Measurements from ENCODE around the gene UBL3.

UBL3 gene

GRCh38 chr13:29761160-29761559, 89.3 kb downstream of the UBL3 start:
- no peak overlapping the region for H3K4me3 Mint-ChIP-seq
- no peak overlapping the region for H3K27ac Mint-ChIP-seq
- H3K9me3 Mint-ChIP-seq, result peaks cover 6% of the 10 kb centered on the region
- no peaks in the 10 kb centered on the region for H3K36me3 Mint-ChIP-seq
- H3K4me1 Mint-ChIP-seq, result peaks cover 30% of the 10 kb centered on the region
- no peaks in the 10 kb centered on the region for H3K27me3 Mint-ChIP-seq

GRCh38 chr13:29760544-29760943, 89.9 kb downstream of the UBL3 start:
- peaks cover 30% of the 10 kb centered on the region for H3K4me1 Mint-ChIP-seq
- no peaks in the 10 kb centered on the region for H3K36me3 Mint-ChIP-seq
- no peaks in the 10 kb centered on the region for H3K27me3 Mint-ChIP-seq
- H3K9me3 Mint-ChIP-seq, result peaks cover 6% of the 10 kb centered on the region
- H3K4me3 Mint-ChIP-seq, result no peak overlapping the region
- no peak overlapping the region for H3K27ac Mint-ChIP-seq

GRCh38 chr13:29758531-29759114, 91.8 kb downstream of the UBL3 start:
- peak overlapping the region; percentile 44 for H3K27ac Mint-ChIP-seq
- H3K27me3 Mint-ChIP-seq, result no peaks in the 10 kb centered on the region
- H3K4me3 Mint-ChIP-seq, result peak overlapping the region; percentile 1
- H3K9me3 Mint-ChIP-seq, result peaks cover 6% of the 10 kb centered on the region
- peaks cover 19% of the 10 kb centered on the region for H3K4me1 Mint-ChIP-seq
- no peaks in the 10 kb centered on the region for H3K36me3 Mint-ChIP-seq

GRCh38 chr13:29756506-29756905, 93.9 kb downstream of the UBL3 start:
- no peak overlapping the region for H3K27ac Mint-ChIP-seq

GRCh38 chr13:29754473-29754806, 96.0 kb downstream of the UBL3 start:
- no peak overlapping the region for H3K4me3 Mint-ChIP-seq
- H3K4me1 Mint-ChIP-seq, result peaks cover 11% of the 10 kb centered on the region
- peaks cover 4% of the 10 kb centered on the region for H3K27me3 Mint-ChIP-seq
- H3K9me3 Mint-ChIP-seq, result peaks cover under 1% of the 10 kb centered on the region
- H3K36me3 Mint-ChIP-seq, result no peaks in the 10 kb centered on the region
- H3K27ac Mint-ChIP-seq, result no peak overlapping the region

More at GRCh38 chr13:29756506-29756905, 93.9 kb downstream of the UBL3 start:
- H3K9me3 Mint-ChIP-seq, result peaks cover 6% of the 10 kb centered on the region
- peaks cover 11% of the 10 kb centered on the region for H3K4me1 Mint-ChIP-seq
- H3K36me3 Mint-ChIP-seq, result no peaks in the 10 kb centered on the region
- no peak overlapping the region for H3K4me3 Mint-ChIP-seq
- H3K27me3 Mint-ChIP-seq, result peaks cover 2% of the 10 kb centered on the region

- H3K27me3 Mint-ChIP-seq, result peaks cover 4% of the 10 kb centered on the region
- H3K4me1 Mint-ChIP-seq, result peaks cover 5% of the 10 kb centered on the region
- H3K27ac Mint-ChIP-seq, result no peak overlapping the region
- no peaks in the 10 kb centered on the region for H3K9me3 Mint-ChIP-seq
- H3K36me3 Mint-ChIP-seq, result no peaks in the 10 kb centered on the region
- H3K4me3 Mint-ChIP-seq, result no peak overlapping the region
Measured at GRCh38 chr13:29753618-29754472, 96.6 kb downstream of the UBL3 start.

GRCh38 chr13:29752175-29752574, 98.2 kb downstream of the UBL3 start:
- Mint-ChIP-seq H3K4me1 (no peaks in the 10 kb centered on the region), H3K9me3 (no peaks in the 10 kb centered on the region), H3K27ac (no peak overlapping the region), H3K4me3 (no peak overlapping the region), H3K36me3 (no peaks in the 10 kb centered on the region), H3K27me3 (peaks cover 4% of the 10 kb centered on the region)

- no peaks in the 10 kb centered on the region for H3K4me1 Mint-ChIP-seq
- no peaks in the 10 kb centered on the region for H3K36me3 Mint-ChIP-seq
- no peak overlapping the region for H3K4me3 Mint-ChIP-seq
- peaks cover 4% of the 10 kb centered on the region for H3K27me3 Mint-ChIP-seq
- no peaks in the 10 kb centered on the region for H3K9me3 Mint-ChIP-seq
- no peak overlapping the region for H3K27ac Mint-ChIP-seq
Measured at GRCh38 chr13:29750183-29750530, 100.3 kb downstream of the UBL3 start.

GRCh38 chr13:29749401-29750182, 100.8 kb downstream of the UBL3 start:
- Mint-ChIP-seq H3K9me3 (no peaks in the 10 kb centered on the region), H3K4me3 (no peak overlapping the region), H3K27me3 (peaks cover 6% of the 10 kb centered on the region), H3K36me3 (no peaks in the 10 kb centered on the region), H3K27ac (no peak overlapping the region), H3K4me1 (no peaks in the 10 kb centered on the region)

- Mint-ChIP-seq H3K4me3 (no peak overlapping the region), H3K27me3 (peaks cover 8% of the 10 kb centered on the region), H3K27ac (no peak overlapping the region), H3K9me3 (no peaks in the 10 kb centered on the region), H3K4me1 (no peaks in the 10 kb centered on the region), H3K36me3 (no peaks in the 10 kb centered on the region)
Measured at GRCh38 chr13:29748097-29748496, 102.3 kb downstream of the UBL3 start.

GRCh38 chr13:29746148-29746677, 104.2 kb downstream of the UBL3 start:
- Mint-ChIP-seq H3K4me3 (no peak overlapping the region), H3K27ac (no peak overlapping the region), H3K36me3 (no peaks in the 10 kb centered on the region), H3K9me3 (no peaks in the 10 kb centered on the region), H3K27me3 (peaks cover 7% of the 10 kb centered on the region), H3K4me1 (no peaks in the 10 kb centered on the region)

GRCh38 chr13:29745704-29746103, 104.7 kb downstream of the UBL3 start:
- Mint-ChIP-seq H3K4me3 (no peak overlapping the region), H3K9me3 (no peaks in the 10 kb centered on the region), H3K36me3 (no peaks in the 10 kb centered on the region), H3K27me3 (peaks cover 7% of the 10 kb centered on the region), H3K4me1 (no peaks in the 10 kb centered on the region), H3K27ac (no peak overlapping the region)

- peaks cover 5% of the 10 kb centered on the region for H3K27me3 Mint-ChIP-seq
- no peaks in the 10 kb centered on the region for H3K9me3 Mint-ChIP-seq
- H3K36me3 Mint-ChIP-seq, result no peaks in the 10 kb centered on the region
- no peak overlapping the region for H3K27ac Mint-ChIP-seq
- no peaks in the 10 kb centered on the region for H3K4me1 Mint-ChIP-seq
- no peak overlapping the region for H3K4me3 Mint-ChIP-seq
Measured at GRCh38 chr13:29743201-29743786, 107.1 kb downstream of the UBL3 start.

- Mint-ChIP-seq H3K4me1 (no peaks in the 10 kb centered on the region), H3K9me3 (no peaks in the 10 kb centered on the region), H3K27ac (no peak overlapping the region), H3K36me3 (no peaks in the 10 kb centered on the region), H3K4me3 (no peak overlapping the region), H3K27me3 (peaks cover 5% of the 10 kb centered on the region)
Measured at GRCh38 chr13:29740961-29741360, 109.5 kb downstream of the UBL3 start.

- Mint-ChIP-seq H3K9me3 (no peaks in the 10 kb centered on the region), H3K27me3 (peaks cover 15% of the 10 kb centered on the region), H3K4me3 (no peak overlapping the region), H3K36me3 (no peaks in the 10 kb centered on the region), H3K27ac (no peak overlapping the region), H3K4me1 (peaks cover 8% of the 10 kb centered on the region)
Measured at GRCh38 chr13:29737061-29737460, 113.4 kb downstream of the UBL3 start.

Measured in activated naive CD4-positive, alpha-beta T cell treated with anti-CD3 and anti-CD28 coated beads, Interleukin-2, amount 50 U/mL, for 24 hours (primary cell).